Hepatocyte (in vitro differentiated cells): ENCODE results near the gene MARCHF3.

Source experiments
- CTCF ChIP-seq: fragments of 200-600 bp; sonication (generic); IDR thresholded peaks from 2 replicates; pipeline ENCODE4 v1.5.1; 2016; ENCODE audit warnings: antibody characterized with exemption, mild to moderate bottlenecking; ENCODE audit not compliant: poor library complexity
- EZH2 ChIP-seq: fragments of 200-600 bp; sonication (generic); IDR thresholded peaks from 2 replicates; pipeline ENCODE4 v1.6.1; 2016; ENCODE audit warnings: antibody characterized with exemption, mild to moderate bottlenecking, borderline replicate concordance
- EZH2phosphoT487 ChIP-seq: fragments of 200-600 bp; sonication (generic); IDR thresholded peaks from one replicate; pipeline ENCODE4 v1.6.1; 2018; ENCODE audit warnings: antibody characterized with exemption, mild to moderate bottlenecking, low read depth, moderate library complexity; ENCODE audit not compliant: unreplicated experiment, severe bottlenecking

GRCh38 chr5:126987271-126987899, 43.0 kb downstream of the MARCHF3 start:
- TF ChIP-seq CTCF (no peak), EZH2phosphoT487 (no peak), EZH2 (no peak)
